SK-N-SH (cell line): ENCODE measurements around the gene ETAA1. TPM values are rescaled to one million over a fixed set of nuclear protein-coding genes. Genes with fewer than 3 reads are reported as not detected.

Experiments
- CTCF ChIA-PET: fragments of 300-600, 350-600 bp; formaldehyde crosslinking; extraction: SDS; loops from one replicate; lab custom pipeline; 2021; lab: Yijun Ruan, JAX
- POLR2A ChIA-PET: fragments of 350-600 bp; sonication (Branson Sonifier 250); formaldehyde crosslinking; extraction: SDS; loops from one replicate; lab custom pipeline; 2020; ENCODE audit warnings: antibody characterized with exemption, inconsistent platforms; lab: Yijun Ruan, JAX
- DNase-seq: peaks from one replicate; pipeline ENCODE4 v3.0.0; 2012
- H2AFZ ChIP-seq: fragments of 200-600 bp; sonication (generic); 2 replicates; pipeline ENCODE4 v1.8.1; 2016; ENCODE audit warnings: antibody characterized with exemption, mild to moderate bottlenecking, low read depth
- H3F3A ChIP-seq: fragments of 200-600 bp; sonication (generic); replicated peaks from 2 replicates; pipeline ENCODE3; 2016; ENCODE audit warnings: antibody characterized with exemption, mild to moderate bottlenecking; ENCODE audit not compliant: insufficient read depth
- H3K27ac ChIP-seq, 2 experiments: fragments of 200-500 bp in 1 of 2; fragments of 200-600 bp in 1 of 2; sonication (Bioruptor generic) in 1 of 2; sonication (generic), shearing (Covaris generic) in 1 of 2; 2 replicates each; pipeline versions ENCODE4 v1.5.1 to v1.6.1; 2014 to 2016; ENCODE audit warnings: low read depth in 2 of 2, inconsistent platforms in 1 of 2, low read length in 1 of 2, mild to moderate bottlenecking in 1 of 2, mixed read lengths in 1 of 2
- H3K27me3 ChIP-seq: fragments of 200-600 bp; sonication (generic), shearing (Covaris generic); 2 replicates; pipeline ENCODE4 v1.6.1; 2016; ENCODE audit warnings: mixed run types; ENCODE audit not compliant: insufficient read depth
- H3K36me3 ChIP-seq, 2 experiments: fragments of 200-500 bp in 1 of 2; fragments of 200-600 bp in 1 of 2; sonication (Bioruptor generic) in 1 of 2; sonication (generic) in 1 of 2; replicated peaks in 1 of 2; 2 replicates each; pipeline versions ENCODE3 to v1.5.1; 2014 to 2016; ENCODE audit warnings: low read length in 1 of 2, mild to moderate bottlenecking in 1 of 2; ENCODE audit not compliant: insufficient read depth in 2 of 2, control insufficient read depth in 1 of 2
- H3K4me1 ChIP-seq, 2 experiments: fragments of 200-500 bp in 1 of 2; fragments of 200-600 bp in 1 of 2; sonication (Bioruptor generic) in 1 of 2; sonication (generic), shearing (Covaris generic) in 1 of 2; 2 replicates each; pipeline versions ENCODE4 v1.5.1 to v1.6.1; 2014 to 2016; ENCODE audit warnings: low read depth in 1 of 2, low read length in 1 of 2, mixed run types in 1 of 2; ENCODE audit not compliant: insufficient read depth in 2 of 2, control insufficient read depth in 1 of 2
- H3K4me2 ChIP-seq: fragments of 200-600 bp; sonication (generic), shearing (Covaris generic); 2 replicates; pipeline ENCODE4 v1.6.1; 2017; ENCODE audit warnings: mixed run types
- H3K4me3 ChIP-seq, 2 experiments: fragments of 200-500 bp in 1 of 2; fragments of 200-600 bp in 1 of 2; sonication (Bioruptor generic) in 1 of 2; sonication (generic), shearing (Covaris generic) in 1 of 2; 2 replicates each; pipeline versions ENCODE4 v1.5.1 to v1.8.1; 2014 to 2016; ENCODE audit warnings: low read depth in 2 of 2, inconsistent platforms in 1 of 2, low read length in 1 of 2, mild to moderate bottlenecking in 1 of 2, mixed read lengths in 1 of 2, moderate library complexity in 1 of 2
- H3K79me2 ChIP-seq: fragments of 200-600 bp; sonication (generic); 2 replicates; pipeline ENCODE4 v1.8.1; 2017; ENCODE audit warnings: mild to moderate bottlenecking; ENCODE audit not compliant: insufficient read depth
- H3K9ac ChIP-seq: fragments of 200-600 bp; sonication (generic); 2 replicates; pipeline ENCODE4 v1.6.1; 2017; ENCODE audit warnings: mixed run types
- H3K9me2 ChIP-seq: fragments of 200-600 bp; sonication (generic); 2 replicates; pipeline ENCODE4 v1.6.1; 2017; ENCODE audit warnings: mixed run types
- H3K9me3 ChIP-seq: fragments of 200-600 bp; sonication (generic); 2 replicates; pipeline ENCODE4 v1.6.1; 2017; ENCODE audit warnings: mixed run types, mild to moderate bottlenecking, moderate library complexity
- H4K20me1 ChIP-seq: fragments of 200-600 bp; sonication (generic); 2 replicates; pipeline ENCODE4 v1.6.1; 2017; ENCODE audit warnings: mild to moderate bottlenecking, mixed run types; ENCODE audit not compliant: insufficient read depth
- EP300 ChIP-seq, 2 experiments: IDR thresholded peaks; 2 replicates each; pipeline versions ENCODE4 v1.4.0 to v1.6.1; 2012; ENCODE audit warnings: borderline replicate concordance in 1 of 2, low read depth in 1 of 2, low read length in 1 of 2
- FOSL2 ChIP-seq: IDR thresholded peaks from 2 replicates; pipeline ENCODE4 v1.4.0; 2012; ENCODE audit warnings: low read depth, mild to moderate bottlenecking, moderate library complexity, borderline replicate concordance
- FOXJ3 ChIP-seq: sonication (generic); formaldehyde crosslinking; IDR thresholded peaks from 2 replicates; pipeline ENCODE4 v1.5.1; 2020; ENCODE audit warnings: mild to moderate bottlenecking, missing genetic modification reagents
- FOXM1 ChIP-seq: IDR thresholded peaks from 2 replicates; pipeline ENCODE4 v1.4.0; 2012; ENCODE audit warnings: low read depth, mild to moderate bottlenecking
- IRF3 ChIP-seq: fragments of 150-350 bp; IDR thresholded peaks from 2 replicates; pipeline ENCODE4 v1.6.1; 2016; ENCODE audit warnings: mild to moderate bottlenecking, low read depth, low read length
- MEF2A ChIP-seq: IDR thresholded peaks from 2 replicates; pipeline ENCODE4 v1.4.0; 2012; ENCODE audit warnings: low read depth, borderline replicate concordance
- MXI1 ChIP-seq: IDR thresholded peaks from 2 replicates; pipeline ENCODE4 v1.6.1; 2012; ENCODE audit warnings: mild to moderate bottlenecking, low read depth, low read length, improper control_type of control experiment
- NFIC ChIP-seq: IDR thresholded peaks from 2 replicates; pipeline ENCODE4 v1.4.0; 2012; ENCODE audit warnings: borderline replicate concordance
- NRF1 ChIP-seq: IDR thresholded peaks from 2 replicates; pipeline ENCODE4 v1.6.1; 2012; ENCODE audit warnings: low read depth, mild to moderate bottlenecking, low read length
- RAD21 ChIP-seq: IDR thresholded peaks from 2 replicates; pipeline ENCODE4 v1.6.1; 2012; ENCODE audit warnings: mild to moderate bottlenecking, low read length
- RCOR1 ChIP-seq: fragments of 150-350 bp; IDR thresholded peaks from 2 replicates; pipeline ENCODE4 v1.6.1; 2017; ENCODE audit warnings: antibody characterized with exemption, low read length
- REST ChIP-seq: IDR thresholded peaks from 2 replicates; pipeline ENCODE4 v1.6.1; 2012; ENCODE audit warnings: mild to moderate bottlenecking, low read depth, low read length, moderate library complexity
- TAF1 ChIP-seq: IDR thresholded peaks from 2 replicates; pipeline ENCODE4 v1.6.1; 2012; ENCODE audit warnings: low read depth, mild to moderate bottlenecking, low read length, moderate library complexity, borderline replicate concordance
- TCF12 ChIP-seq: IDR thresholded peaks from 2 replicates; pipeline ENCODE4 v1.4.0; 2012
- TEAD4 ChIP-seq: IDR thresholded peaks from 2 replicates; pipeline ENCODE4 v1.4.0; 2012; ENCODE audit warnings: mild to moderate bottlenecking, borderline replicate concordance; ENCODE audit not compliant: insufficient read depth
- YY1 ChIP-seq: IDR thresholded peaks from 2 replicates; pipeline ENCODE4 v1.4.0; 2012; ENCODE audit warnings: low read depth, mild to moderate bottlenecking
- WGBS: methylation state at CpG from one replicate; pipeline ENCODE4 v1.1.6; 2017; ENCODE audit warnings: low lambda C conversion rate; 5-methylcytosine and 5-hydroxymethylcytosine counted together
- polyA plus RNA-seq, 3 experiments: library from polyadenylated mRNA; depleted of rRNA; stranded (reverse); fragments of >200 nt; gene quantifications; 2 replicates each; pipeline ENCODE4 v1.2.3, GENCODE V29; 2012

The ETAA1 gene
- polyA plus RNA-seq, 1 of the 3 experiments (the other 2 are of a cell fraction) = 6.8 TPM

- Histone ChIP-seq H3K4me1 (peaks cover 0 to 6% of the 10 kb centered on the region in 2 experiments; a peak in 1 of 4 replicates), H3K9ac (no peak overlapping the region), H3K27ac (no peak overlapping the region), H3F3A (peaks cover under 1% of the 10 kb centered on the region), H3K9me2 (no peaks in the 10 kb centered on the region), H3K4me3 (no peak overlapping the region), H3K79me2 (no peaks in the 10 kb centered on the region), H3K27me3 (no peaks in the 10 kb centered on the region), H3K4me2 (no peak overlapping the region), H3K9me3 (no peaks in the 10 kb centered on the region), H2AFZ (no peak overlapping the region), H3K36me3 (peaks cover 6 to 8% of the 10 kb centered on the region in 2 experiments), H4K20me1 (no peaks in the 10 kb centered on the region)
- CTCF ChIA-PET = no interaction called here
- POLR2A ChIA-PET = no interaction called here
- no peak for TF ChIP-seq NFIC
- no peak for TF ChIP-seq RAD21
- no peak for TF ChIP-seq FOXJ3 (CRISPR knock-in tag)
- TF ChIP-seq NRF1 = no peak
- no peak for TF ChIP-seq YY1
- no peak for TF ChIP-seq TEAD4
- TF ChIP-seq TCF12 = no peak
- no peak for TF ChIP-seq MEF2A
- TF ChIP-seq IRF3 = no peak
- no peak for TF ChIP-seq MXI1
- TF ChIP-seq FOXM1 = no peak
- no peak for TF ChIP-seq EP300 (IDR thresholded peaks at IDR 0.05; ENCODE audit: borderline replicate concordance in 1 of 2, low read depth in 1 of 2, low read length in 1 of 2)
- no peak for TF ChIP-seq REST
- TF ChIP-seq RCOR1 = no peak
- no peak for TF ChIP-seq FOSL2
- no peak for TF ChIP-seq TAF1
- no peak for DNase-seq
- WGBS = 100% methylated on average over 1 of the region's 1 CpG
These were observed 19.0 kb downstream of the ETAA1 start for GRCh38 chr2:67416136-67416535.
